Right cardiac atrium (tissue), 5 donors: Measurements from ENCODE around the gene KIR2DL3. TPM values are rescaled to one million over a fixed set of nuclear protein-coding genes. Genes with fewer than 3 reads are reported as not detected.
"Not testable (repeated sequence)": the region's sequence is repeated elsewhere in the genome, so short reads cannot be mapped to it uniquely, and the experiment has no call there.

ENCODE experiments used
- ATAC-seq, 2 donors: fragments of 200-7000 bp; cut with Tn5 transposase; one replicate each; pipeline versions ENCODE4 v1.8.0 to v1.9.1; 2020; ENCODE audit warnings: moderate library complexity in 2 of 2, mild to moderate bottlenecking in 1 of 2
- DNase-seq, 3 donors: peaks; one replicate each; pipeline ENCODE4 v3.0.0-alpha.2; 2020
- H3K27ac ChIP-seq: one replicate; pipeline ENCODE4 v1.5.1; 2013; ENCODE audit warnings: mild to moderate bottlenecking, low read length, control low read depth, moderate library complexity
- H3K27me3 ChIP-seq: one replicate; pipeline ENCODE4 v1.6.1; 2013; ENCODE audit not compliant: control insufficient read depth, insufficient read depth
- H3K4me1 ChIP-seq: one replicate; pipeline ENCODE4 v1.6.1; 2013; ENCODE audit warnings: low read length; ENCODE audit not compliant: control insufficient read depth, insufficient read depth
- H3K4me3 ChIP-seq: one replicate; pipeline ENCODE4 v1.5.1; 2013; ENCODE audit warnings: low read length, control low read depth
- H3K9me3 ChIP-seq: one replicate; pipeline ENCODE4 v1.6.1; 2013; ENCODE audit warnings: low read length; ENCODE audit not compliant: control insufficient read depth
- WGBS: extraction: QIAGEN DNeasy Blood & Tissue Kit; methylation state at CpG from one replicate; pipeline ENCODE4 v1.1.7; 2013; 5-methylcytosine and 5-hydroxymethylcytosine counted together
- intact Hi-C, 4 donors: fragments of 100-400 bp; cut with DNase I; formaldehyde crosslinking; loops; one replicate each; pipeline versions ENCODE4 v1.11.0 to v1.14.0; 2022 to 2023
- polyA plus RNA-seq: library from polyadenylated mRNA; stranded (reverse); fragments of 200-250 nt; gene quantifications from one replicate; pipeline ENCODE4 v1.2.3, GENCODE V29; 2013
- total RNA-seq, 4 donors: library from RNA; stranded (reverse); fragmentation: NEBNext Ultra II Directional; extraction: Animal tissue kit (Norgen Biotek cat#: 25700); gene quantifications; one replicate each; pipeline ENCODE4 v1.2.1, GENCODE V29; 2021
- donor health status: healthy with polysubstance abuse.
- donor health status: DM: no; HTN: yes; CAD: no.
- donor health status: DM: no; HTN: no; CAD: no.
- donor health status: DM: no; HTN: yes; CAD: no; lungs with severe emphysema.
- donor health status: DM: yes; HTN: yes; CAD: no.

Gene KIR2DL3
- total and polyA plus RNA-seq, 5 donors: 0.07 TPM; not detected in 4

DNA sequence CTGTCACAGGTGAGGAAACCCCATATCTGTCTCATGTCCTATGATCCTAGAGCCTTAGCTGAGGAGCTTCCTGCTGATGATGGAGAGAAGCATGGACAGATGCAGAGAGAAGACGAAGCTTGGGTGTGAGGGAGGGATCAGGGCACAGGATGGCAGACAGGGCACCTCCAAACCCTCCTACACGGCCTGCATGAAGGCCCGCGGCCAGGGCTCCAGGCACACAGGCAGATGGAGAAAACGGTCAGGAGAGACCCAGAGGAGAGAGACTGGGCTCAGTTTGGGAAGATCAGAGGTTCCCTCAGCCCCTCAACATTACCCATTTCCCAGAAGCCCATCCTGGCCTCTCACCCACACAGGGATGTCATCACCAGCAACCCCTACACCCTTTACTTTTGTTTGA is 5.8 kb downstream of the KIR2DL3 start:
- H3K4me3 ChIP-seq, H3K27ac ChIP-seq, DNase-seq, H3K4me1 ChIP-seq, H3K9me3 ChIP-seq, ATAC-seq, intact Hi-C loops, H3K27me3 ChIP-seq: not testable (repeated sequence)
- WGBS: 76% methylated on average over 5 of the region's 5 CpGs

DNA sequence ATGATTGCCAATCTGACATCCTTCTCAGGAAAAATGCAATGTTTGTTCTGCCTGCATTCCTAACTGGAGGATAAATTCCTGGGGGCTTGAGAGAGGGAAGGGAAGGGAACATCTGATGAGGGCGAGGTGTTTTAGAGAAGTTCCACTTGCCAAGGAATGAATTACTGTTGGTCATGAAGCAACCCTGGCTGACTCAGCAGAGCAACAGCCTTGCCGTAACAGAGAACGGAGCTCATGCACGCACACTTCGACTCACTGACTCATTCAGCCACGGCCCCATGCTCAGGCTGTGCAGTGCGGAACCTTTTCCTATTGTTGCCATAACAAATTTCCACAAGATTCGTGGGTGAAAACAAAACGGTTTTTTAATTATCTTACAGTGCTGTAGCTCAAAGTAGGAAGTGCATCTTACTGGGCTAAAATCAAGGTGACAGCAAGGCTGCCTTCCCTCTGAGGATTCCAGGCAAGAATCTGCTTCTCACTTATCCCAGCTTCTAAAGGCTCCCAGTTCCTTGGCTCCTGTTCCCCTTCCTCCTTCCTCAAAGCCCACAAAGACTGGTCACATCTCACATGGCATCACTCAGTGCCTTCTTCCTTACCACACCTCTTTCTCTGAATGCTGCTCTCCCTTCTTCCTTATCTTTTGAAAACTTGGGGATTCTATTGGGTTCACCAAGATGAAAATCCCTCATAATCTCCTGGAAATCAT is 9.5 kb downstream of the KIR2DL3 start:
- H3K4me1 ChIP-seq, H3K27me3 ChIP-seq, intact Hi-C loops, H3K4me3 ChIP-seq, H3K27ac ChIP-seq, DNase-seq, ATAC-seq, H3K9me3 ChIP-seq: not testable (repeated sequence)
- WGBS: 64% methylated on average over 9 of the region's 9 CpGs

DNA sequence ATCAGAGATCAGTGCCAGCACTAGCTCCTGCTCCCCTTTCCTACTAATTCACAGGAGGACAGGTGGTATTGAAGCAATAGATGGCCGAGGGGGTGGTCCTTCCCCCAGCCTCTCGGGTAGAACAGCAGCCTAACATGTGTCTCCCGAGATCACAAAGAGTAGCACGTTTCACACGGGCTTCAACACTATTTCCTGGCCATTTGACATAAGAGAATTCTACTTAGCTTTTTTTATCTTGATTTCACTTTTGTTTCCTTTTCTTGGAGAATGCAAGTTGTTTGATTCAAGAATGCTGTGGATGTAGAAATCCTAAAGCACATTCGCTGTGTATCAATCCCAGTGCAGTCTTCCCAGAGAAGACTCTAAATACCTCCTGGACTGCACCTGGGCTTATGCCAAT is 12.0 kb downstream of the KIR2DL3 start:
- H3K9me3 ChIP-seq, ATAC-seq, H3K27ac ChIP-seq, intact Hi-C loops, H3K4me3 ChIP-seq, H3K27me3 ChIP-seq, H3K4me1 ChIP-seq, DNase-seq: not testable (repeated sequence)
- WGBS: 38% methylated on average over 6 of the region's 6 CpGs

DNA sequence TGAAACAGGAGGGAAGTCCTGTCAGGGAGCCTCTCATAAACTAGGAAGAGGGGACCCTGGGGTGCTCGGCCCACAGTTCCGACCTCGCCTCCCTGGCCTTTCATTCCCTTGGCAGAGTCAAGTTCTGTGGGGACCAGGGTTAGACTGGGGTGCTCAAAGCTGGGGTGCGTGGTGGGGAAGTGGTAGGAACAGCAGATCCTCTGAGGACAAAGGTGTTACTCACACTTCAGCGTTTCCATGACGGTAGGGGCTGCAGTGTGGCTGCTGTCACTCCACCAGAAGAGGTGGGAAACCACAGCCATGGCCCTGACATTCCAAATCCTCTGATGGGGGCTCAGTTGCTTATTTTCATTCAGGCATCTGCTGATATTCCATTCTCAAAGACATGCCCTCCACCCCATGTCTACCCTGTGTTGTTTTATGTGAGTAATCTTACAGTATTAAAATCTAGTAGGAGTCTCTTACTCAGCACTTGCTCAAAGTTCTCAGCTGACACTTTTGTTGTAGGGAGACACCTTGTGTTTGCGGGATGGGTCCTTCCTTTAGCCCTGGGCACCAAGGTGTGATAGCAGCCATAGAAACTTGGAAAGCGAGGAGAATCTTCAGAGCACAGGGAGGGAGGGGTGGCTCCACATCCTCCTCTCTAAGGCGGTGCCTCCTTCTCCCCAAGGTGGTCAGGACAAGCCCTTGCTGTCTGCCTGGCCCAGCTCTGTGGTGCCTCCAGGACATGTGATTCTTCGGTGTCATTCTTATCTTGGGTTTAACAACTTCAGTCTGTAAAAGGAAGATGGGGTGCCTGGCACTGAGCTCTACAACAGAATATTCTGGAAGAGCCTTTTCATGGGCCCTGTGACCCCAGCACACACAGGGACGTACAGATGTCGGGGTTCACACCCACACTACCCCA is 18.1 kb downstream of the KIR2DL3 start:
- H3K9me3 ChIP-seq, H3K27ac ChIP-seq, ATAC-seq, DNase-seq, H3K4me1 ChIP-seq, intact Hi-C loops, H3K4me3 ChIP-seq, H3K27me3 ChIP-seq: not testable (repeated sequence)
- 67% methylated on average over 11 of the region's 12 CpGs for WGBS

DNA sequence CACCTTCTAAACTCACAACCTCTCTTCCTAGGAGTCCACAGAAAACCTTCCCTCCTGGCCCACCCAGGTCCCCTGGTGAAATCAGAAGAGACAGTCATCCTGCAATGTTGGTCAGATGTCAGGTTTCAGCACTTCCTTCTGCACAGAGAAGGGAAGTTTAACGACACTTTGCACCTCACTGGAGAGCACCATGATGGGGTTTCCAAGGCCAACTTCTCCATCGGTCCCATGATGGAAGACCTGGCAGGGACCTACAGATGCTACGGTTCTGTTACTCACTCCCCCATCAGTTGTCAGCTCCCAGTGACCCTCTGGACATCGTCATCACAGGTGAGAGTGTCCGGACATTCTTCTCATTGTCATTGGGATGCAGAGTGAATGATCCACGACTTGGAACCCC is 20.3 kb downstream of the KIR2DL3 start:
- H3K4me1 ChIP-seq, ATAC-seq, H3K4me3 ChIP-seq, intact Hi-C loops, H3K9me3 ChIP-seq, H3K27ac ChIP-seq, DNase-seq, H3K27me3 ChIP-seq: not testable (repeated sequence)
- WGBS: 66% methylated on average over 6 of the region's 6 CpGs

DNA sequence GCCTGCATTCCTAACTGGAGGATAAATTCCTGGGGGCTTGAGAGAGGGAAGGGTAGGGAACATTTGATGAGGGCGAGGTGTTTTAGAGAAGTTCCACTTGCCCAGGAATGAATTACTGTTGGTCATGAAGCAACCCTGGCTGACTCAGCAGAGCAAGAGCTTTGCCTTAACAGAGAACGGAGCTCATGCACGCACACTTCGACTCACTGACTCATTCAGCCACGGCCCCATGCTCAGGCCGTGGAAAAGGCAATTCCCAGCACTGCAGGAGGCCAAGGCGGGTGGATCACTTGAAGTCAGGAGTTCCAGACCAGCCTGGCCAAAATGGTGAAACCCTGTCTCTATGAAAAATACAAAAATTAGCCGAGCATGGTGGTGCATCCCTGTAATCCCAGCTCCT is 25.9 kb downstream of the KIR2DL3 start:
- ATAC-seq, intact Hi-C loops, H3K27me3 ChIP-seq, H3K27ac ChIP-seq, H3K4me3 ChIP-seq, H3K4me1 ChIP-seq, DNase-seq, H3K9me3 ChIP-seq: not testable (repeated sequence)
- WGBS: 65% methylated on average over 8 of the region's 8 CpGs

DNA sequence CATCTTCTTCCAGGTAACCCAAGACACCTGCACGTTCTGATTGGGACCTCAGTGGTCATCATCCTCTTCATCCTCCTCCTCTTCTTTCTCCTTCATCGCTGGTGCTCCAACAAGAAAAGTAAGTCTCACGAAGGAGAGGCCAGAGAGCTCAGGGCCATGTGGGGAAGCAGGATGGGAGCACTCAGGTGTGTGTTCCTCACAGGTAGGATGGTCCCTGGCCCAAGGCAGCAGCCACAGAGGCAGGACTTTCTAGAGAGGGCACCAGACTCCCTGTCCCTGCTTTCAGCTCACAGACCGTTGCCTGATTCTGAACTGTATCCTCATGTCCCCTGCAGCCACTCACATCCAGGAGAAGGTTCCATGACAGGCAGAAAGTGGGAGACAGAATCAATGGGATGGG is 28.2 kb downstream of the KIR2DL3 start:
- H3K4me1 ChIP-seq, H3K27me3 ChIP-seq, DNase-seq, H3K27ac ChIP-seq, intact Hi-C loops, ATAC-seq, H3K4me3 ChIP-seq, H3K9me3 ChIP-seq: not testable (repeated sequence)
- 74% methylated on average over 4 of the region's 4 CpGs for WGBS

DNA sequence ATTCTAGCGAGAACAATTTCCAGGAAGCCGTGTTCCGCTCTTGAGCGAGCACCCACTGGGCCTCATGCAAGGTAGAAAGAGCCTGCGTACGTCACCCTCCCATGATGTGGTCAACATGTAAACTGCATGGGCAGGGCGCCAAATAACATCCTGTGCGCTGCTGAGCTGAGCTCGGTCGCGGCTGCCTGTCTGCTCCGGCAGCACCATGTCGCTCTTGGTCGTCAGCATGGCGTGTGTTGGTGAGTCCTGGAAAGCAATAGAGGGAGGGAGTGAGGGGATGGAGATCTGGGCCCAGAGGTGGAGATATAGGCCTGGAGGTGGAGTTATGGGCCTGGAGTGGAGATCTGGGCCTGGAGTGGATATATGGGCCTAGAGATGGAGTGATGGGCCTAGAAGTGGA is 31.3 kb downstream of the KIR2DL3 start, which contains the start of gene KIR2DL1:
KIR2DL1 (plus strand) TSS at position 148 of the 400 bp plus-strand sequence; CDS start at position 206, 58 bp downstream.
- H3K27ac ChIP-seq, intact Hi-C loops, ATAC-seq, H3K4me1 ChIP-seq, H3K4me3 ChIP-seq, H3K9me3 ChIP-seq, DNase-seq, H3K27me3 ChIP-seq: not testable (repeated sequence)
- WGBS: 92% methylated on average over 15 of the region's 15 CpGs

DNA sequence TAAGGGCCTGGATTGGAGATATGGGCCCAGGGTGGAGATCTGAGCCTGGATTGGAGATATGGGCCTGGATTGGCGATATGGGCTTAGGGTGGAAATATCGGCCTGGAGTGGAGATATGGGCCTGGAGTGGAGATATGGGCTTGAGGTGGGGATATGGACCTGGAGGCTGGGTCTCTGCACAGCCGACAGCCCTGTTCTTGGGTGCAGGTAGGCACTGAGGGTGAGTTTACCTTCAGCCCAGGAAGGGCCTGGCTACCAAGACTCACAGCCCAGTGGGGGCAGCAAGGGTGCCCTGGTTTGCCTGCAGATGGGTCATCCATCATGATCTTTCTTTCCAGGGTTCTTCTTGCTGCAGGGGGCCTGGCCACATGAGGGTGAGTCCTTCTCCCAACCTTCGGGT is 32.2 kb downstream of the KIR2DL3 start:
- H3K27me3 ChIP-seq, H3K9me3 ChIP-seq, H3K4me1 ChIP-seq, intact Hi-C loops, DNase-seq, H3K4me3 ChIP-seq, H3K27ac ChIP-seq, ATAC-seq: not testable (repeated sequence)
- WGBS: 79% methylated on average over 4 of the region's 4 CpGs

DNA sequence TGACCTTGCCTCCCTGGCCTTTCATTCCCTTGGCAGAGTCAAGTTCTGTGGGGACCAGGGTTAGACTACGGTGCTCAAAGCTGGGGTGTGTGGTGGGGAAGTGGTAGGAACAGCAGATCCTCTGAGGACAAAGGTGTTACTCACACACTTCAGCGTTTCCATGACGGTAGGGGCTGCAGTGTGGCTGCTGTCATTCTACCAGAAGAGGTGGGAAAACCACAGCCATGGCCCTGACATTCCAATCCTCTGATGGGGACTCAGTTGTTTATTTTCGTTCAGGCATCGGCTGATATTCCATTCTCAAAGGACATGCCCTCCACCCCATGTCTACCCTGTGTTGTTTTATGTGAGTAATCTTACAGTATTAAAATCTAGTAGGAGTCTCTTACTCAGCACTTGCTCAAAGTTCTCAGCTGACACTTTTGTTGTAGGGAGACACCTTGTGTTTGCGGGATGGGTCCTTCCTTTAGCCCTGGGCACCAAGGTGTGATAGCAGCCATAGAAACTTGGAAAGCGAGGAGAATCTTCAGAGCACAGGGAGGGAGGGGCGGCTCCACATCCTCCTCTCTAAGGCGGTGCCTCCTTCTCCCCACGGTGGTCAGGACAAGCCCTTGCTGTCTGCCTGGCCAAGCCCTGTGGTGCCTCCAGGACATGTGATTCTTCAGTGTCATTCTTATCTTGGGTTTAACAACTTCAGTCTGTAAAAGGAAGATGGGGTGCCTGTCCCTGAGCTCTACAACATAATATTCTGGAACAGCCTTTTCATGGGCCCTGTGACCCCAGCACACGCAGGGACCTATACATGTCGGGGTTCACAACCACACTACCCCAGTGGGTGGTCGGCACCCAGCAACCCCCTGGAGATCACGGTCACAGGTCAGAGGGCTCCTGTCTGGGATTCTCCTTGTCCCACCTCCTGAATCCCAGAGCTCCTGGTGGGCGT is 33.0 kb downstream of the KIR2DL3 start:
- H3K27me3 ChIP-seq, H3K9me3 ChIP-seq, H3K27ac ChIP-seq, H3K4me3 ChIP-seq, intact Hi-C loops, ATAC-seq, H3K4me1 ChIP-seq, DNase-seq: not testable (repeated sequence)
- WGBS: 71% methylated on average over 13 of the region's 15 CpGs
